K562 (cell line): ENCODE data around the gene SNX33. TPM values are rescaled to one million over a fixed set of nuclear protein-coding genes. Genes with fewer than 3 reads are reported as not detected.

ENCODE experiments used
- BMI1 ChIP-seq: fragments of 150-350 bp; IDR thresholded peaks from 2 replicates; pipeline ENCODE4 v1.6.1; 2014; ENCODE audit warnings: low read length
- BRF1 ChIP-seq: IDR thresholded peaks from 3 replicates; pipeline ENCODE4 v1.6.1; 2011; ENCODE audit warnings: borderline replicate concordance, mild to moderate bottlenecking; ENCODE audit not compliant: insufficient read length; ENCODE audit errors: extremely low read depth
- CGGBP1 ChIP-seq: fragments of 250-450 bp; sonication (Bioruptor Pico); IDR thresholded peaks from 2 replicates; pipeline ENCODE4 v1.9.0; 2021; ENCODE audit warnings: mild to moderate bottlenecking
- E2F4 ChIP-seq: sonication (generic); formaldehyde crosslinking; IDR thresholded peaks from 2 replicates; pipeline ENCODE4 v1.8.0; 2022; ENCODE audit warnings: mild to moderate bottlenecking, low read depth, missing genetic modification reagents
- RBM14 ChIP-seq: fragments of 200-400 bp; formaldehyde crosslinking; IDR thresholded peaks from 2 replicates; pipeline ENCODE4 v1.6.1; 2018; ENCODE audit warnings: low read depth, mild to moderate bottlenecking, low read length, moderate library complexity, borderline replicate concordance; ENCODE audit not compliant: insufficient read depth
- ZNF263 ChIP-seq: sonication (generic); formaldehyde crosslinking; IDR thresholded peaks from 2 replicates; pipeline ENCODE4 v1.8.0; 2022; ENCODE audit warnings: mild to moderate bottlenecking, missing genetic modification reagents, borderline replicate concordance
- ZNF282 ChIP-seq: sonication (generic); formaldehyde crosslinking; IDR thresholded peaks from 2 replicates; pipeline ENCODE4 v1.8.1; 2023; ENCODE audit warnings: missing genetic modification reagents
- ZNF584 ChIP-seq: fragments of 200-800 bp; sonication (Bioruptor generic); IDR thresholded peaks from 2 replicates; pipeline ENCODE4 v1.6.1; 2016; ENCODE audit warnings: low read depth, mild to moderate bottlenecking, missing genetic modification characterization, missing compliant biosample characterization
- ZNF717 ChIP-seq: fragments of 250-450 bp; sonication (Bioruptor Pico); IDR thresholded peaks from 2 replicates; pipeline ENCODE4 v1.5.0; 2021
- polyA plus RNA-seq, 8 experiments: library from polyadenylated mRNA; depleted of rRNA in 4 of 8; stranded (reverse) in 5 of 8; unstranded in 3 of 8; fragments of >200 nt; fragmentation: Nextera tagmentation in 2 of 8; fragmentation: Illumina TruSeq in 1 of 8; extraction: Ambion mirVana in 2 of 8; extraction: Trizol in 1 of 8; gene quantifications; 2 replicates each; pipeline versions ENCODE4 v1.2.1 to v1.2.3, GENCODE V29; 2011 to 2014; ENCODE audit warnings: inconsistent platforms in 1 of 8, missing spikeins in 1 of 8
- total RNA-seq, 7 experiments: library from RNA; depleted of rRNA in 6 of 7; stranded (reverse); fragments of >200 nt in 6 of 7; fragmentation: Illumina TruSeq in 2 of 7; extraction: Trizol in 2 of 7; gene quantifications; 2 replicates each; pipeline versions ENCODE4 v1.2.1 to v1.2.3, GENCODE V29; 2011 to 2021; ENCODE audit warnings: low replicate concordance in 1 of 7
- TF ChIP-seq, protein P1 (sequence below): fragments of 450-650 bp; IDR thresholded peaks from 2 replicates; pipeline ENCODE4 v1.6.1; 2017; ENCODE audit warnings: antibody characterized with exemption, mild to moderate bottlenecking

SNX33 gene
- total and polyA plus RNA-seq, 9 of the 15 experiments (the other 6 are each of a cell fraction or from before 2014, with no cell fraction given): 1.4 to 14.1 (median 8.2) TPM

GRCh38 chr15:75599401-75599800, 48.3 kb upstream of the SNX33 start (continued):
- TF ChIP-seq ZNF584 (CRISPR knock-in tag) (no peak), CGGBP1 (CRISPR knock-in tag) (no peak), BMI1 (no peak), ZNF263 (CRISPR knock-in tag) (no peak), ZNF717 (CRISPR knock-in tag) (no peak), BRF1 (no peak), RBM14 (no peak), ZNF282 (CRISPR knock-in tag) (no peak), E2F4 (no peak)
- TF ChIP-seq, protein P1, sequence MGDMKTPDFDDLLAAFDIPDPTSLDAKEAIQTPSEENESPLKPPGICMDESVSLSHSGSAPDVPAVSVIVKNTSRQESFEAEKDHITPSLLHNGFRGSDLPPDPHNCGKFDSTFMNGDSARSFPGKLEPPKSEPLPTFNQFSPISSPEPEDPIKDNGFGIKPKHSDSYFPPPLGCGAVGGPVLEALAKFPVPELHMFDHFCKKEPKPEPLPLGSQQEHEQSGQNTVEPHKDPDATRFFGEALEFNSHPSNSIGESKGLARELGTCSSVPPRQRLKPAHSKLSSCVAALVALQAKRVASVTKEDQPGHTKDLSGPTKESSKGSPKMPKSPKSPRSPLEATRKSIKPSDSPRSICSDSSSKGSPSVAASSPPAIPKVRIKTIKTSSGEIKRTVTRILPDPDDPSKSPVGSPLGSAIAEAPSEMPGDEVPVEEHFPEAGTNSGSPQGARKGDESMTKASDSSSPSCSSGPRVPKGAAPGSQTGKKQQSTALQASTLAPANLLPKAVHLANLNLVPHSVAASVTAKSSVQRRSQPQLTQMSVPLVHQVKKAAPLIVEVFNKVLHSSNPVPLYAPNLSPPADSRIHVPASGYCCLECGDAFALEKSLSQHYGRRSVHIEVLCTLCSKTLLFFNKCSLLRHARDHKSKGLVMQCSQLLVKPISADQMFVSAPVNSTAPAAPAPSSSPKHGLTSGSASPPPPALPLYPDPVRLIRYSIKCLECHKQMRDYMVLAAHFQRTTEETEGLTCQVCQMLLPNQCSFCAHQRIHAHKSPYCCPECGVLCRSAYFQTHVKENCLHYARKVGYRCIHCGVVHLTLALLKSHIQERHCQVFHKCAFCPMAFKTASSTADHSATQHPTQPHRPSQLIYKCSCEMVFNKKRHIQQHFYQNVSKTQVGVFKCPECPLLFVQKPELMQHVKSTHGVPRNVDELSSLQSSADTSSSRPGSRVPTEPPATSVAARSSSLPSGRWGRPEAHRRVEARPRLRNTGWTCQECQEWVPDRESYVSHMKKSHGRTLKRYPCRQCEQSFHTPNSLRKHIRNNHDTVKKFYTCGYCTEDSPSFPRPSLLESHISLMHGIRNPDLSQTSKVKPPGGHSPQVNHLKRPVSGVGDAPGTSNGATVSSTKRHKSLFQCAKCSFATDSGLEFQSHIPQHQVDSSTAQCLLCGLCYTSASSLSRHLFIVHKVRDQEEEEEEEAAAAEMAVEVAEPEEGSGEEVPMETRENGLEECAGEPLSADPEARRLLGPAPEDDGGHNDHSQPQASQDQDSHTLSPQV: no peak
